HFFc6 (cell line): ENCODE measurements around the gene SLX1A. TPM values are rescaled to one million over a fixed set of nuclear protein-coding genes. Genes with fewer than 3 reads are reported as not detected.

Source experiments
- DNase-seq: peaks from one replicate; pipeline ENCODE4 v3.0.0-alpha.2; 2018
- H3K27ac Mint-ChIP-seq: 2 replicates; pipeline ENCODE4 v1.8.0; 2020; ENCODE audit warnings: mild to moderate bottlenecking, mixed read lengths
- H3K27me3 Mint-ChIP-seq: 2 replicates; pipeline ENCODE4 v1.8.0; 2021; ENCODE audit warnings: mild to moderate bottlenecking, moderate library complexity, mixed read lengths; ENCODE audit not compliant: insufficient read depth
- H3K36me3 Mint-ChIP-seq: 2 replicates; pipeline ENCODE4 v1.8.0; 2021; ENCODE audit warnings: low read depth, mixed read lengths
- H3K4me1 Mint-ChIP-seq: 2 replicates; pipeline ENCODE4 v1.8.0; 2020; ENCODE audit warnings: low read depth, mixed read lengths
- H3K4me3 Mint-ChIP-seq: 2 replicates; pipeline ENCODE4 v1.8.0; 2020; ENCODE audit warnings: mild to moderate bottlenecking, moderate library complexity, mixed read lengths
- H3K9me3 Mint-ChIP-seq: 2 replicates; pipeline ENCODE4 v1.8.0; 2020; ENCODE audit warnings: mild to moderate bottlenecking, mixed read lengths
- CTCF ChIP-seq: fragments of 200-600 bp; sonication (generic); IDR thresholded peaks from 2 replicates; pipeline ENCODE4 v1.5.0; 2021; ENCODE audit warnings: antibody characterized with exemption, mild to moderate bottlenecking
- total RNA-seq, 6 experiments: library from RNA; stranded (reverse); fragmentation: NEBNext Ultra II Directional; extraction: Animal tissue kit (Norgen Biotek cat#: 25700); gene quantifications; 2 replicates in 1 of 6; 3 replicates in 5 of 6; pipeline ENCODE4 v1.2.3, GENCODE V29; 2021

Gene SLX1A
- total RNA-seq, 6 experiments from 2014 or later, result 13.2 to 23.3 (median 20.7) TPM

- H3K27ac Mint-ChIP-seq, result no peak overlapping the region
- peaks cover 2% of the 10 kb centered on the region for H3K27me3 Mint-ChIP-seq
- H3K4me3 Mint-ChIP-seq, result no peak overlapping the region
- no peak for TF ChIP-seq CTCF
- no peaks in the 10 kb centered on the region for H3K9me3 Mint-ChIP-seq
- no peaks in the 10 kb centered on the region for H3K4me1 Mint-ChIP-seq
- no peak for DNase-seq
- no peaks in the 10 kb centered on the region for H3K36me3 Mint-ChIP-seq
These were observed 12.9 kb upstream of the SLX1A start for GRCh38 chr16:30180741-30181140.

- Mint-ChIP-seq H3K4me3 (peak within 1 kb of the TSS; percentile 86), H3K27me3 (no peaks in the 10 kb centered on the region; the same call in 1 of the 2 replicates), H3K27ac (peak within 1 kb of the TSS; percentile 46; the same call in 1 of the 2 replicates), H3K36me3 (no peaks in the 10 kb centered on the region), H3K9me3 (no peaks in the 10 kb centered on the region), H3K4me1 (no peaks in the 10 kb centered on the region)
- DNase-seq, result peak; percentile 52
- no peak for TF ChIP-seq CTCF
These were observed 10.2 kb upstream of the SLX1A start, which contains the start of gene CORO1A for GRCh38 chr16:30183233-30184095. TSS of gene CORO1A (plus strand) at chr16:30183602. CDS start at chr16:30185210, 1,608 bp downstream.

GRCh38 chr16:30184096-30184890 is 9.4 kb upstream of the SLX1A start:
- no peaks in the 10 kb centered on the region for H3K4me1 Mint-ChIP-seq
- no peak overlapping the region for H3K27ac Mint-ChIP-seq

DNA sequence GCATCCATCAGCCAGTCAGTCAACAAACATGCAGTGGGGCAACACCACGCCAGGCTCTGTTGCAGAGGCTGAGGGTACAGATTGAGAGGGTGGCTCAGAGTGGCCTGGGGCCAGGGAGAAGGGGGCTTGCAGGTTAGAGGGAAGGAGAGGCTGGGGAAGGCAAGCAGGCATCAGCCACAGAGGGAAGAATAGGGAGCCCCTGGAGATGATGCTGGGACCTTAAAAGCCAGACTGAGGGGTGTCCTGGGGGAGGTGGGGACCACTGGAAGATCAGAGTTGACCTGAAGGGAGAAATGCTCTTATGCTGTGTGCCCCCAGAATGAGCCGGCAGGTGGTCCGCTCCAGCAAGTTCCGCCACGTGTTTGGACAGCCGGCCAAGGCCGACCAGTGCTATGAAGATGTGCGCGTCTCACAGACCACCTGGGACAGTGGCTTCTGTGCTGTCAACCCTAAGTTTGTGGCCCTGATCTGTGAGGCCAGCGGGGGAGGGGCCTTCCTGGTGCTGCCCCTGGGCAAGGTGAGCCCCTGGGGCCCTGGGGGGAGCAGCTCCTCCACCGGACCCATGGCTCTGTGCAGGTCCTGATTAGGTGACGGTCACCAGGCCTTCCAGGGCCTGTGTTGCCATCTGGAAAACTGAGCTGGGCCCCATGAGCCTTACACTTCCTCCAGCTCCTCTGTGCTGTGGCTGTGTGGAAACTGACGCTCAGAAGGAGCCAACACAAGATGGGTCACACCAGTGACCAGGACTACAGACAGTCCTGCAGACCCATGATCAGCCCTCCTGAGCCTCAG is 8.6 kb upstream of the SLX1A start:
- no peak overlapping the region for H3K27ac Mint-ChIP-seq
- no peak overlapping the region for H3K4me3 Mint-ChIP-seq
- no peak for TF ChIP-seq CTCF
- H3K27me3 Mint-ChIP-seq, result no peaks in the 10 kb centered on the region; the same call in 1 of the 2 replicates
- no peak for DNase-seq
- H3K4me1 Mint-ChIP-seq, result no peaks in the 10 kb centered on the region
- no peaks in the 10 kb centered on the region for H3K9me3 Mint-ChIP-seq
- H3K36me3 Mint-ChIP-seq, result no peaks in the 10 kb centered on the region

More at GRCh38 chr16:30184096-30184890, 9.4 kb upstream of the SLX1A start:
- no peaks in the 10 kb centered on the region for H3K36me3 Mint-ChIP-seq
- peak overlapping the region; percentile 70 for H3K4me3 Mint-ChIP-seq
- DNase-seq, result no peak
- H3K9me3 Mint-ChIP-seq, result no peaks in the 10 kb centered on the region
- H3K27me3 Mint-ChIP-seq, result no peaks in the 10 kb centered on the region; the same call in 1 of the 2 replicates
- TF ChIP-seq CTCF, result no peak
